Epidermal melanocyte (primary cell): ENCODE data around the gene CYTH3.

Experiments used
- DNase-seq: peaks from one replicate; pipeline ENCODE4 v3.0.0; 2011; ENCODE audit warnings: low spot score; ENCODE audit not compliant: insufficient read length

Gene CYTH3

DNA sequence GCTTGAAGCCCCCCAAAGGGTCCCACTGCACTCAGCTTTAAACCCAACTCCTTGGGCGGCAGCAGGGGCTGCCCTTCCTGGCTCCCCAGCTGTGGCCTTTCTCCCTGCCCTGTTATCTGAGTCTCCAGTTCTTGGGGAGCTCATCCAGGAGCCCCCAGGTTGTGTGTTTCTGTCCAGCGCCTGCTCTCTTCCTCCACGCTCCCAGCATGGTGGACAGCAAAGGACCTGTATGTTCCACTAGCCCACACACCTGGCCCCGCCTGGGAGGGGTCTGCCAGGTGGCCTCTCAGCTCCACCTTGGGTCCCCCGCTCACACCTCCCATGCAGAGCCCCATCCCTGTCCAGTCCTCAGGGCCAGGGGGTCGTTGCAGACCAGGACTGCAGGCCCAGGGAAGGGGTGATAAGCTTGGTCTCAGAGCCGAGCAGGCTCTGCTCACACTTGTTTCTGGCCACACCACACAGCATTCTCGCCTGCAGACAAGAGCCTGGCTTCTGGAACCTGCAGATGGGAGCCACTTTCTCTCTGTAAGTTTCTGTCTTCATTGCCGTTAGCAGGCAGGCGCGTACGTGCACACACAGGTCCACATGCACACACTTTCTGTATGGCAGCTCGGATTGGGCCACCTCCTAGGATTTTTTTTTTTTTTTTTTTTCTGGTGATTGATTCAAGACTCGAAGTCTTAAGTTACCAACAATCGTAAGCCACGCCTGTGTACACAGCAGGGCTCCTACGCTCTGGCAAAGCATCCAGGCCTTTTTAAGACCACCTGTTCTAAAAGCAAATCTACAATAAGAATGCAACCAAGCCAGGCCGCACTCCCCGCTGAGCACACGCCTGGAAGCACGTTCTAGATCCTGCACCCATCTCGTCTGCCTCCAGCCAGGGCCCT, 104.6 kb downstream of the CYTH3 start:
- DNase-seq = no peak

DNA sequence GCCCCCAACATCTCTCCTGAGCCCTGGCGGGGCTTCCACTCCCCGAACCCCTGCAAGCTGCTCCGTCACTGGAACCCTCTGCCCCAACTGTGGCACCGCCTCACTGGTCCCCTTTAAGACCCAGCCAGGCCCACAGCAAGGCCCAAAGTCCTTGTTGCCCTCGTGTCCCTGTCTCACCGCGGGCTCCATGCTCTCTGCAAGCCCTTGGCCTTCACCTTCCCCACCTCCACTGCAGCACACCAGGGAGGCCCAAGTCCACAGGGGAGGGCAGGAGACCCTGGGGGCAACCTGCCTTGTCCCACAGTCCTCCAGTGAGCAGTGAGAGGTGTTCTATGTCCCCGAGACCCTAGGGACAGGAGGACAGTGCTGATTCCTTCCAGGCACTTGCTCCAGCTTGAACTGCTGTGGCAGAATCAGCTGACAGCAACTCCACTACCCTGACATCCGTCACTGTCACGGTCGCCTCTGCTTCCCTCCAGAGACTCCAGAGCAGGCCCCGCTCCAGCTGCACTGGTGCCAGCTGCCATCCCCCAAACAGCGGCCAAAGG, 105.3 kb downstream of the CYTH3 start:
- DNase-seq = no peak

DNA sequence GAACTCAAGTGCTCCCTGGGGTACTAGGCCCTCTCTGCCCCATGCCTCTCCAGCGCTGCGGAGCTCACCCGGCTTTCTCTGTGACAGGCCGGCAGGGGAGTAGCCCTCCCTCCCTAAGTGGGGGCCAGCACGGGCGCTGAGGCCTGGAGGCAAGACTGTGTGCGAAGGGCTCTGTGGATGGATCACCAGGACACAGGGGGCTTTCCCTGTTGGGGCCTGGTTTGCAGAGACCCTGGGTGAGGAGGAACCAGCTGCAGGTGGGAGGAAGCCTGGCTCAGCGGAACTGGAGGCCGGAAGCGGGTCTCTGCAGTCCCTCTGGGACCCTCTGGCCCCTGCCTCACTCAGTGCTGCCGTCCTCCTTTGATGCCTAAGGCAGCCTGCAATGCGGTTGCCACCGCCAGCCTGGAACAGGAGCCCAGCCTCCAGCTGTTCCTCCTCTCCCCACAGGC, 106.0 kb downstream of the CYTH3 start:
- DNase-seq = no peak

DNA sequence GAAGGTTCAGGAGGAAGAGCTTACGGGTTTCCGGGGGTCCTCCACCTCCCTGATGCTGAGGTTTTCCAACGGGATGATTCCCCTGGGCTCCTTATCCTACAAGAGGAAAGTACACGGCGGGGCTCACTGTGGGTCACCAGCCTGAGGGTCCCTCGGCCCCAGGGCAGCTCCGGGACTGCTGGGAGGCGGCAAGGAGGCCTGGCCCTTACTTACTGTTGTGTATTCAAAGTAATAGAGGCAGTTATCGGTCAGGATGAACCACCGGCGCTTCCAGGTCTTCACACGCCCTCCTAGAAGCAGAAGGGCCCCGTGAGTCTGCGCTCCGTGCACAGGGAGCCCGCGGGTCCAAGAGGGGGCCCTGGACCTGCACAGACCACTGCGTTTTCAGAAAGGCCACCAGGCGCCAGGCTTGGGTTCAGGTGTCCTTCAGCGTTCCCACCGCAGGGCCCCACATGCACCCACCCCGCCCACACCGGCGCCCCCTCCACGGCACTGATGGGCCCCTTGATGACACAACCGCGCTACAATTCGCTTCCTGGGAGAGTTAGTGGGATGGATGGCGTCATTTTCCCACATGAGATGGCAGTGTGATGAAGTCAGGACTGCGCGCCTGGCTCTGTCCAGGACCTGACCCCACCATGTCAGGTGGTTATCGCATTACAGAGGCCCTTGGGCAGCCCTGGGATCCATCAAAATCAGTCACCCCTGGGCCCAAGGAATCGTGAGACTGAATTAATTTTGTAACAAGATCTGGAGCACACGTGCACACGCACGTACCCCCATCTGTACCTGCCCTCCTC, 106.7 kb downstream of the CYTH3 start:
- DNase-seq = no peak

DNA sequence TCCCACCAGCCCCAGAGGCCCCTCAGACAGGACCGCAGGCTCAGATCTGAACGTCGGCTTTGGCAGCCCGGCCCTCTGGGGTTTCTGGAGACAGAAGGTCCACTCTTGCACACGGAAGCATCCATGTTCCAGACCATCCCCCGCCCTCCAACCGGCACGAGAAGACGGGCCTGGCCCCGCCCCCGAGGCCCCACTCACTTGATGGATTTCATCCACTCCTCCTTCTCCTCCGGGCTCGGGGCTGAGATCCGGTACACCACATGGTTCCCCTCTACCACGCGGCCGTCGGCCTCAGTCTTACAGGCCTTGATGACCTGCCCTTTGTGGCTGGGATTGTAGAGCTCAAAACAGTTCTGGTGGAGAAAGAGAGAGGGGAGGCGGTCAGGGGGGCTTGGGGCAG, 107.3 kb downstream of the CYTH3 start:
- no peak for DNase-seq

DNA sequence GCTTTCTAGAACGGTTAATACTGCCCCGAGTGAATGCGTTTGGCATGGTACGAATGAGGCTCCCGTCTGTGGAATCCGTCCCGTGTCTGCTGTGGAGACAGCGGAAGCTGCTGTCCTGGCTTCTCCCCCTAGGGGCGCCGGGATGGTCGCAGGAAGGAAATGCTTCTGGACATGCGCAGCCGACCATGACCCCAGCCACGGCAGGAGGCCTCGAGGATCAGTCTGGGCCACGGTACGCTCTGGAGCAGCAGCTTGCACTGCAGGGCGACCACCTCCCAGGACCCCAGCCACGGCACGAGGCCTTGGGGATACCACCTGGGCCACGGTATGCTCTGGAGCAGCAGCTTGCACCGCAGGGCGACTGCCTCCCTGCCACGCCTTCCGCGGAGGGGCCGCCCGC, 107.9 kb downstream of the CYTH3 start:
- no peak for DNase-seq

DNA sequence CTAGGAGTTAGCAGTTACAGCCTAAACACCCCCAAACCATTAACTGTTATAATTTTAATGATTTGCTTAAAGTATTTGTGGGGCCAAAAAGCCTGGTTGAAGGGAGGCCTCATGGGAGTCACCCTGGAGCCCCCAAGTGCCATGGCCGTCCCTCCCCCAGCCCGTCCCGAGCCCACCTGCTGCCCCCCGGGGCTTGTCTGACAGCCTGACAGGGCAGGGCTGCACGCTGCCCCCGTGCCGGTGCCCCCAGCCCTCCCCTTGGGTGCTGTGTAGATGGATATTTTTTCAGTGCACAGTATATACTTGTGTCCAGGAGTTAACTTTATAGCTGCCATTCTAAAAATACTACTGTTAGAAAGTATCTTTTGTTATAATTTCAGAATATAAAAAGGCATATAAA, 108.4 kb downstream of the CYTH3 start:
- no peak for DNase-seq

DNA sequence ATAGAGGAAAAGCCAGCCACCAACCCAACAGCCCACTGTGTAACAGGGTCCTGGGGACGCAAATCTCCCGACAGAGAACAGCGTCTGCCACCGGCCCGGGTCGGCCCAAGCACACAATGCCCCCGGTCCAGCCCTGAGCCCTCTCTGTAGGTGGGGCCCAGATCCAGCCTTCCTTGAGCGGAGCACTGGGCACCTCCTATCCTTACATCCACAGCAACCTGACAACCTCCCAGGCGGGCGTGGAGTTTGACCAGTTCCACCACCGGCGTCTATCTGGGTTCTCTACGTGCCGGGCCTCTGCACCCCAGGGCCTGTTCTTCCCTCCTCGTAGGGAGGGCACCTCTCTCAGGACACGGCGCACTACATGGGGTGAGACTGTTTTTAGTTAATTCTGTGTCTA, 109.0 kb downstream of the CYTH3 start:
- no peak for DNase-seq

DNA sequence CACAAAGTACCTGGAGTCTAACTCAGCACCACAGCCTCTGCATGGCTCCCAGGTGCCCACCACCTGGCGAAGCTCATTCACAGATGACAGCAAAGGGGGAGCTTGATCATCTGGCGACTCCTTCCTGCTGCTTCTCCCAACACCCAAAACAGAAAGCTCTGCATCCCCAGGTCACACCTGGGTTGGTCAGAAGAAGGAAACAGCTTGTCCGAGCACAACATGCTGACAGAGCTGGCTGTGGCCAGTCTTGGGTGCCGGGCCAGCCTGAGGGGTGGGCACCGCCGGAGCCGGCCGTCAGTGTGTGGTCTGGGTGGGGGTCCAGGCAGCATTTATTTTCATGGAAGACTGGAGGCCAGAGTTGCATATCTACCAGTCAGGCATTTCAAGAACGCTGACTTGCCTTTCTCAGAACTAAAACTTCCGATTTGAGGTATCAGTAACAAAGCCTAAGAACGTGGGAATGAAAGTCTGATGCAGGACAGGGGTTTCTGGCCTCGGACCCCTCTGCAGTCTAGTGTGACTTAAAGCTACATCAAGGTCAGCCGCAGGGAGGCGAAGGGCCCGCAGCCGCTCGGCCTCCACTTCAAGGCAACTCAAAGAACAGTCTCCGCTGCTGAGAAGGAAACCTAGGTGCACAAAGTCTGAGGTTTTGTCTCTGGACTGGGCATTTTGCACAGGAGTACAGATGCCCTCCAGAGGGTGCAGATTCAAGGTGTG, 109.6 kb downstream of the CYTH3 start:
- no peak for DNase-seq

DNA sequence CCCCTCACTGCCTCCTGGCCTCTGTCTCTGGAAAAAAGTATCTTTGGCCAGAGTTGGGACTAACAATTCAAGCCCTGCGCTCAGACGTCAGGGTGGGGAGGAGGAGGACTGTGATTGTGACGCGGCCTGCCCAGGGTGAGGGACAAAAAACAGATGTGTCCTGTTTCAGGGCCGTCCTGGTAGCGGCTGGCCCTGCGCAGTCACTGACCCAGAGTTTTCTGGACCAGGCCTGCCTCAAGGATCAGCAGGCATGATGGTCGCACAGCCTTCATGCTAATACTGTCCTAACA, 110.1 kb downstream of the CYTH3 start:
- no peak for DNase-seq

DNA sequence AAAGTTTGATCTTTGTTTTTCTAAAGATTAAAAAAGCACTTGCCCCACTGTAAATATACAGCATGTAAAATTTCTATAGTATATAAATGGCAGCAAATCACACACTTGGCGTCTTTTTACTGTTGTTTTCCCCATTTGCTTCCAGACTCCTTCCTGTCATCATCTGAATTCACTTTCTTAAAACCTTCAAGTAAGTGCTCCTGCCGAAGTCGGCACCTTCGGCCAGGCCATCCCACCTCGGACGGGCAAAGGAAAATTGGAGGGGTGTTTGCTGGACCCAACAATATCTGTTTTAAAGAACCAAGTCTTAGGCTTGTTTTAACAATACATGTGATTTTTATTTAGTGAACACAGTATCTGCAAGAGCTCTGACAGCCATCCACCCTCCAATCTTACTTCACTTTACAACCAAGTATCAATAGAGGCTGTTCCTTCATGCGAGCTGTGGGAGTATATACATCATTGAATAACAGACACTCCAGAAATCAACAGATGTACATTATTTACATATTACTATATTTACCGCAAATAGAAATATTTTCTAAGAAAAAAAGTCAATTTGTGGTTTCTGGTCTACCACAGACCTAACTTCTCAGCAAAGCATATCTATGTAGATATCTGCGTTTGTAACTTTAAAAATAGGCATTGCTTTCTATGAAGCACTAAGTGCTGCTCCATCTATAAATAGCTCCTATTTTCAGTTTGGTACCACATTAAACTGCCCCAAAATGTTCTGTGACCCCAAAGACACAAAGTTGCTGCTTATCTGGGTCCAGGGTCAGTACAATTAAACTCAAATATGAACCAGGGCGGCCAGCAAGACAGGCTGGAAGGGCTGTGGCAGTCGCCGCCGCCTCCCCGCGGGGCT, 110.7 kb downstream of the CYTH3 start:
- DNase-seq = no peak

DNA sequence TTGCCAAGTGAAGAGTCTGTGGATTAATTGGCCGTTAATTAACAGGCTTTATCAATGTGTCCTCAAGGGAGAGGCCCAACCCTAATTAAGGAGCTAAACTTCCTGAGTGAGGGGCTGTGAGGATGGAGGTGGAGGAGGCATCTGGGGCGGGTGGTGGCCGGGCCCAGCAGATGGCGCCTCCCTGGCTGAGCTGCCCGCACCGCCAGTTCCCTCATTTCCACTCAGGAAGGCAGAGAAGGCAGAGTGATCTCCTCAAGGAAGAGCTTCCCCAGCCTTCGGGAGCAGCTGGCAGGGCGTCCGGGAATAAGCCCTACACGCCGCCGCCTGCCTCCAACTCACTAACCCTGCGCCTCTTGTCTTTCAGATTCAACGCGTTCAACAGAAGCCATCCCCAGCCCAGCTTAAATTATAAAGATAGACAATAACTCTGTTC, 112.2 kb downstream of the CYTH3 start:
- peak; percentile 98 for DNase-seq

DNA sequence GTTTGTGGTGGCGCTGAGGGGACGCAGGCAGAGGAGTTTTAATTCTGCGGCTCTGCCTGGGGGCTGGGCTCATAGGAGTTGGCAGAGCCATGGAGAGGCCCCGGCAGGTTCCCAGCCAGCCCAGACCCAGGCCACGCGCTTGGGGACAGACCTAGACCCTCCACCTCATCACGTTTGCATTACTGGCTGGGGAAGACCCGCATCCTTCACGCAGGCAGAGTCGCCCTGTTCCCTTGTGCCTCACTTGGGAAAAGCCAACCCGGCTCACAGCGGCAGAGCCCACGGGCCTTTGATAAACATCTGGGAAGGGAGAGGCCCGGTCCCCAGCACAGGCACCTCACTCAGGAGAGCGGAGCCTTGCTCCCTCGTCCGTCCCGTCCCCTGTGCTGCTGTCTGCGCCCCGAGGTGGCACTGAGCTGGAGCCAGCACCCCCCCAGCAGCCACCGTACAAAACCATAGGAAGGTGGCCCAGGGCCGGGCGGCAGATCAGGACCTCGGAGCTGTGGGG, 112.8 kb downstream of the CYTH3 start:
- no peak for DNase-seq

DNA sequence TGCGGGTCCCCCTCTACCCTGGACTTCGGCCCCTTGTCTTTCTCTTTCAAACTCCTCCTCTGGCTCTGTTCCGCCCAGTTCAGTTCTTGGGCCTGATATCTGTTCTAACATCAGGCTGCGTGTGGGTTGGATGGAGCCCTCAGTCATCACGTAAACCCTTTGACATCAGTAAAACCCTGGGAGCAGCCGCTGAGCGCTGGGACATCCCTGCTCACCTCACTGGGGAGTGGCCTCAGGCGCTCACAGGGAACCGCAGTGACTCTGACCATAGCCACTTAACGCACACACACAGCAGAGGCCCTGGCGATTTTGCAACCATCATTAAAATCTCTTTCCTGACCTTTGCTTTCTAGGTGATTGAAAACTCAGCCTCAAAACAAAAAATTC, 113.3 kb downstream of the CYTH3 start:
- no peak for DNase-seq

DNA sequence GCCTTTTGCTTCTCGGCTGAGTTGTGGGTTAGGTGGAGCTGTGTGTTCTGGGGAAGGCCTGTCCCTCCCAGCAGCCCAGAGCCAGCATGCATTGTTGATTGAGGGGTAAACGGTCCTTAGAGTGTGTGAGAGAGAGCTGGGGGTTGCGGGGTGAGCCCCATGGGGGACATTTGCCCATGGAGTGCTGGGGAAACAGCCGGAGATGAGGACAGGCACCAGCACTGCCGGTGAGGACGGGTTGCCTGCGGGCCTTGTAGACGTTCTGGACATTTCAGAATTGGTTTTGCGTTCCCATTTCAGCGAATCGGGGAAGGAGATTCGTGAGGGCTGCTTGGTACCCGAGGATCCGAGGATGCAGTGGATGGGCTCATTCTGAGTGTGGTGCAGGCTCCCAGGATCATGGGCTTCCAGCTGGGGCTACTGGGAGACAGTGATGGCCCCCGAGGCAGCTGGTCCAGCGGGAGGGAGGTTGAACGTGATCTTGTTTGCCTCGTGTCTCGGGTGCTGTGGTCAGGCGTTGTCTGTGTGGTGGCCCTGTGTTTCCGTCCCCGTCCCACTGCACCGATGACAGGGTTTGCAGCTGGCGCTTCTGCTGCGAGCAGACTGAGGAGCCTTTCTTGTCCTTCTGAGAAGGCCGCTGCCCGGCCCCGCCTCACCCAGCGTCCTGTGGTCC, 113.9 kb downstream of the CYTH3 start:
- no peak for DNase-seq

DNA sequence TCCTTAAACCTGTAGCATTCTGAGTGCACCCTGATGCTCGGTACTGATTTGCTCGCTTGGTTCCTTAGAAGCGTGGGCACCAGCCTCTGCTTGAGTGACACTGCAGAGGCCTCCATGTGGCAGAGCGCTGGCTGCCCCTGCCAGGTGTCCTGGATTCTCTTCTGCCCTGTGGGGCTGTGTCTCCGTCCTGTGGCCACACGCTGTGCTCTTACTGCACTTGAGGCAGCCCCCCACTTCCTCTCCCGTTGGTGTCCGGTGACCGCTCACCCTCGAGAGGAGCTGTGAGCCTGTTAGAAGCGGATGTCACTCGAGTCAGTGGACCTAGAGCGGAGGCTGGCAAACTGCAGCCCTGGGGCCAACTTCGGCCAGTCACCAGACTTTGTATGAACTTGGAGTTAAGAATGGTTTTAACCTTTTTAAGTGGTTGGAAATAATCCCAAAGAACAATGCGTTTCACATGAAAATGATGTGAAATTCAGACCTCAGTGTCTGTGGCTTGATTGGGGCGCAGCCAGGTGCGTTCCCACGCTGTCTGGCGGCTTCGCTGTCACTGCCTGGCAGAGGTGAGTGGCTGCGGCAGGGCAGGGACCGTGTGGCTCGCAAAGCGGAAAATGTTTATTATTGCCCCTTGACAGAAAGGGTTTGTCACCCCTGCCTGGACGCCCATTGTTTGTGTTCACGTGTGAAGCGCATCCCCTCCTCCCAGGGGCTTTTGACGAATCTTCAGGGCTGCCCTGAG, 114.6 kb downstream of the CYTH3 start:
- no peak for DNase-seq

DNA sequence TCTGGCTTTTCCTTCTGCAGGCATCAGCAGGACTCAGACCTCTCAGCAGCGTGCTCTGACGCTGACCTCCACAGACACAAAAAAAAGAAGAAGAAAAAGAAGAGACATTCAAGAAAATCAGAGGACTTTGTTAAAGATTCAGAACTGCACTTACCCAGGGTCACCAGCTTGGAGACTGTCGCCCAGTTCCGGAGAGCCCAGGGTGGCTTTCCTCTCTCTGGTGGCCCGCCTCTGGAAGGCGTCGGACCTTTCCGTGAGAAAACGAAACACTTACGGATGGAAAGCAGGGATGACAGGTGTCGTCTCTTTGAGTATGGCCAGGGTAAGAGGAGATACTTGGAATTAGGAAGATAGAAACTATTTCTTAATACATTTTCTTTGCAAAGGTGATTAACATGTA, 115.7 kb downstream of the CYTH3 start:
- DNase-seq = no peak

DNA sequence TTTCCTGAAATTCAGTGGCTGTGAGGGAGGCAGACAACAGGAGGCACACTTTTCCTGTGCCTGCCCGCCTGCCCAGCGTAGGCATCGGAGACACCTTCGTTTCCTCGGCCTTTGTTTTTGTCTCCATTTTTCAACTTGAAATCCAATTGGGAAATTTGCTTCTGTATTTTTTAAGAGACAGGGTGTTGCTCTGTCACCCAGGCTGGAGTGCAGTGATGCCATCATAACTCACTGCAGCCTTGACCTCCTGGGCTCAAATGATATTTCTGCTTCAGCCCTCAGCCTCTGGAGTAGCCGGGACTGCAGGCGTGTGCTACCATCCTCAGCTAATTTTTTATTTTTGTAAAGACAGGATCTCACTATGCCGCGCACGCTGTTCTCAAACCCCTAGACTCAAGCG, 116.8 kb downstream of the CYTH3 start:
- no peak for DNase-seq
